ENCODE results near the gene ANKUB1.
A peak's percentile ranks its signal among the peaks of the same experiment; 100 is the strongest.

Gene ANKUB1

DNA sequence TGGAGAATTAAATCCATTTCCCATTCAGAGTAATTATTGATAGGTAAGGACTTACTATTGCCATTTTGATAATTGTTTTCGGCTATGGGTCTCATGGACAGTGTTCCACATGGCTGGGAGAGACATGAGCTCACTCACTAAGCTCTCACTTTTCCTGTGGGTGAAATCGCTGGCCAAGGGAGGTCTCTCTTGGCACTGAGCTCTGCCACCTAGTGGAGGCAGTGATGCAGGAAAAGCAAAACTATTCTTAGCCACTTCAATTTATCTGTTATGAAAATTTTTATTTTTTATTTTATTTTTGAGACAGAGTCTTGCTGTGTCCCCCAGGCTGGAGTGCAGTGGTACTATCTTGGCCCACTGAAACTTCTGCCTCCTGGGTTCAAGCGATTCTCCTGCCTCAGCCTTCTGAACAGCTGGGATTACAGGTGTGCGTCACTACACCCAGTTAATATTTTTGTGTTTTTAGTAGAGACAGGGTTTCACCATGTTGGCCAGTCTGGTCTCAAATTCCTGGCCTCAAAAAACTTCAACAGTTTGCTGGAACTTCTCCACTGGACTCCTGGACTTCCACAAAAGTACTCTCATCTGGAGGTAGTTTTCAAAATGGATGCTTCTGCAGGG lies 16.0 kb upstream of the ANKUB1 start:
- Histone ChIP-seq H3K27me3 (replicated peaks) (no peaks in the 10 kb centered on the region), H3K27ac (no peak overlapping the region), H3K4me3 (ENCODE audit: low read depth, low read length) (no peak overlapping the region), H3K36me3 (replicated peaks) (no peaks in the 10 kb centered on the region)
- DNase-seq, result peak; percentile 78
- TF ChIP-seq, protein P1, sequence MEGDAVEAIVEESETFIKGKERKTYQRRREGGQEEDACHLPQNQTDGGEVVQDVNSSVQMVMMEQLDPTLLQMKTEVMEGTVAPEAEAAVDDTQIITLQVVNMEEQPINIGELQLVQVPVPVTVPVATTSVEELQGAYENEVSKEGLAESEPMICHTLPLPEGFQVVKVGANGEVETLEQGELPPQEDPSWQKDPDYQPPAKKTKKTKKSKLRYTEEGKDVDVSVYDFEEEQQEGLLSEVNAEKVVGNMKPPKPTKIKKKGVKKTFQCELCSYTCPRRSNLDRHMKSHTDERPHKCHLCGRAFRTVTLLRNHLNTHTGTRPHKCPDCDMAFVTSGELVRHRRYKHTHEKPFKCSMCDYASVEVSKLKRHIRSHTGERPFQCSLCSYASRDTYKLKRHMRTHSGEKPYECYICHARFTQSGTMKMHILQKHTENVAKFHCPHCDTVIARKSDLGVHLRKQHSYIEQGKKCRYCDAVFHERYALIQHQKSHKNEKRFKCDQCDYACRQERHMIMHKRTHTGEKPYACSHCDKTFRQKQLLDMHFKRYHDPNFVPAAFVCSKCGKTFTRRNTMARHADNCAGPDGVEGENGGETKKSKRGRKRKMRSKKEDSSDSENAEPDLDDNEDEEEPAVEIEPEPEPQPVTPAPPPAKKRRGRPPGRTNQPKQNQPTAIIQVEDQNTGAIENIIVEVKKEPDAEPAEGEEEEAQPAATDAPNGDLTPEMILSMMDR (IDR thresholded peaks at IDR 0.05; ENCODE audit: low read depth, low read length, missing control alignments), result peak; percentile 91
- in situ Hi-C loops (cut with HindIII; ENCODE audit: low pct_ligation_motif_present, low sequenced_read_pairs), result no loop called here

DNA sequence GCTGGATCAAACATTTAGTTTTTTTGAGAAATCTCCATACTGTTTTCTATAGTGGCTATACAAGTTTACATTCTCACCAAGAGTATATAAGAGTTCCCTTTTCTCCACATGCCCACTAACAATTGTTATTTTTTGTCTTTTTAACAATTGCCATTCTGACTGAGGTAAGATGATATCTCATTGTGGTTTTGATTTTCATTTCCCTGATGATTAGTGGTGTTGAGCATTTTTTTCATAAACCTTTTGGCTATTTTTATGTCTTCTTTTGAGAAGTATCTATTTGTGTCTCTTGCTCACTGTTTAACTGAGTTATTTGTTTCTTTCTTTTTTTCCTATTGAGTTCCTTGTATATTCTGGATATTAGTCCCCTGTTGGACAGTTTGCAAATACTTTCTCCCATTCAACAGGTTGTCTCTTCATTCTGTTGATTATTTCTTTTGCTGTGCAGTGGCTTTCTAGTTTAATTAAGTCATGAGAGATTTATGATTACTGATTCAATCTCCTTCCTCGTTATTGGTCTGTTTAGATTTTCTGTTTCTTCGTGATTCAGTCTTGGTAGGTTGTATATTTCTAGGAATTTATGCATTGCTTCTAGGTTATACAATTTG lies 13.9 kb upstream of the ANKUB1 start:
- H3K27ac ChIP-seq, result no peak overlapping the region
- no peak for DNase-seq
- H3K27me3 ChIP-seq (replicated peaks), result no peaks in the 10 kb centered on the region
- no peaks in the 10 kb centered on the region for H3K36me3 ChIP-seq (replicated peaks)
- TF ChIP-seq, protein P1 (IDR thresholded peaks at IDR 0.05; ENCODE audit: low read depth, low read length, missing control alignments), result no peak
- in situ Hi-C loops (cut with HindIII; ENCODE audit: low pct_ligation_motif_present, low sequenced_read_pairs), result no loop called here
- H3K4me3 ChIP-seq (ENCODE audit: low read depth, low read length), result no peak overlapping the region

DNA sequence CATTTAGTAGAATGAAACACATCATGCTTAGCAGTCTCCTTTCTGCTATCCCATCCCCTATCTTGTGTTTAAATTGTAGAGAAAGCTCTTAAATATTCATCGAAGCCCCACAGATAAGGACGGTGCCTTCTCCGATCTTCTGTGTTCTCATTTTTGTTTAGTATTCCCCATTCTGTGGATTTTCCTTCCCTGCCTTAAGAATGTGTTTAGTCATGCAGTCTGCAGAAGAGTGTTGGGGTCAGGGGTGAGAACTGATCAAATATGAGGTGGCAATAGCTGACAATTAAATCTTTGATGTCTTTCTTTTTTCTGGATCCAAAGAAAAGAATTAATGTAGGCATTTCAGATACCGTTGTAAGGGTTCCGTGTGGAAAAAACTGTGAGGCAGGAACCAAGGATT lies 9.3 kb upstream of the ANKUB1 start:
- no peak for DNase-seq
- H3K36me3 ChIP-seq (replicated peaks), result no peaks in the 10 kb centered on the region
- in situ Hi-C loops (cut with HindIII; ENCODE audit: low pct_ligation_motif_present, low sequenced_read_pairs), result no loop called here
- no peak overlapping the region for H3K27ac ChIP-seq
- H3K4me3 ChIP-seq (ENCODE audit: low read depth, low read length), result no peak overlapping the region
- TF ChIP-seq, protein P1 (IDR thresholded peaks at IDR 0.05; ENCODE audit: low read depth, low read length, missing control alignments), result no peak
- no peaks in the 10 kb centered on the region for H3K27me3 ChIP-seq (replicated peaks)

DNA sequence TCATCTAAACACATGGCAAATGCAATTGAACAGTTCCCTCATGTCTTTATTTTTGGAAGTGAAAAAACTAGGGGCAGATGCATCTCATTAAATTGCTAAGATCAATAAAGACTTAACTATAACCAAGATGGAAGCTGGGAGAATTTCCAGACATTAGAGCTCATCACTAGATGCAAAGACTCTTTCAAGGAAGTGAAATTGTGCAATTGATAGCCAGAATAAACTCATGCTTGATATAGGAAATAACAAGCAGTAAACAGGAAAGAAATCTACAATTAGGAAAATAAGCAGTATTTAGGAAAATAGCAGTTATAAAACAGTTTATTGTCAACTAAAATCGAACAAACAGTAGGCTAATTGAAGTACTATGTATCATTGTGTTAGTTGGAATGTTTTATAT lies 8.8 kb upstream of the ANKUB1 start:
- H3K27ac ChIP-seq, result no peak overlapping the region
- no peaks in the 10 kb centered on the region for H3K36me3 ChIP-seq (replicated peaks)
- H3K27me3 ChIP-seq (replicated peaks), result no peaks in the 10 kb centered on the region
- TF ChIP-seq, protein P1 (IDR thresholded peaks at IDR 0.05; ENCODE audit: low read depth, low read length, missing control alignments), result no peak
- in situ Hi-C loops (cut with HindIII; ENCODE audit: low pct_ligation_motif_present, low sequenced_read_pairs), result no loop called here
- no peak overlapping the region for H3K4me3 ChIP-seq (ENCODE audit: low read depth, low read length)
- DNase-seq, result no peak

DNA sequence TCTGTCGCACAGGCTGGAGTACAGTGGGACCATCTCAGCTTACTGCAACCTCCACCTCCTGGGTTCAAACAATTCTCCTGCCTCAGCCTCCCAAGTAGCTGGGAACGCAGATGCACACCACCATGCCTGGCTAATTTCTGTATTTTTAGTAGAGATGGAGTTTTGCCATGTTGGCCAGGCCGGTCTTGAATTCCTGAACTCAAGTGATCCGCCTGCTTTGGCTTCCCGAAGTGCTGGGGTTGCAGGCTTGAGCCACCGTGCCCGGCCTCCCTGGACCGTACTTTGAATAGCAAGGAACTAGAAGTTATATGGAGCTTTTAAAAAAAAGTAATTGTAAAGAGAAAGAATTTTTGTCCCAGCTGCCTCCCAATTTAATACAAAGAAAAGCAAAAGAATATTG lies 8.3 kb upstream of the ANKUB1 start:
- in situ Hi-C loops (cut with HindIII; ENCODE audit: low pct_ligation_motif_present, low sequenced_read_pairs), result no loop called here
- H3K27ac ChIP-seq, result no peak overlapping the region
- H3K27me3 ChIP-seq (replicated peaks), result no peaks in the 10 kb centered on the region
- no peak for DNase-seq
- H3K36me3 ChIP-seq (replicated peaks), result no peaks in the 10 kb centered on the region
- no peak overlapping the region for H3K4me3 ChIP-seq (ENCODE audit: low read depth, low read length)
- TF ChIP-seq, protein P1 (IDR thresholded peaks at IDR 0.05; ENCODE audit: low read depth, low read length, missing control alignments), result no peak

DNA sequence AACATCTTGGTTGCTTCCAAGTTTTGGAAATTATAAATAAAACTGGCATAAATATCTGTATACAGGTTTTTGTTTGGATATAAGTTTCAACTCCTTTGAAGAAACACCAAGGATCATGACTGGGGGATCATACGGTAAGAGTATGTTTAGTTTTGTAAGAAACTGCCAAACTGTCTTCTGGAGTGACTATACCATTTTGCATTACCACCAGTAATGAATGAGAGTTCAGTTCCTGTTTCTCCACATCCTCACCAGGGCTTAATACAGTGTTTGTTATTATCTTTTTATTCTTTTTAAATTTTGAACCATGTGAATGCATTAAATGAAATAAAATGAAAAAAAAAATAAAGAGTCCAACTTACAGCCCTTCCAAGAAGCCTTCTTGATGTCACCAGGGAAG lies 3.7 kb upstream of the ANKUB1 start:
- Histone ChIP-seq H3K36me3 (replicated peaks) (no peaks in the 10 kb centered on the region), H3K27ac (no peak overlapping the region), H3K27me3 (replicated peaks) (no peaks in the 10 kb centered on the region), H3K4me3 (ENCODE audit: low read depth, low read length) (no peak overlapping the region)
- no peak for DNase-seq
- in situ Hi-C loops (cut with HindIII; ENCODE audit: low pct_ligation_motif_present, low sequenced_read_pairs), result no loop called here
- TF ChIP-seq, protein P1 (IDR thresholded peaks at IDR 0.05; ENCODE audit: low read depth, low read length, missing control alignments), result no peak
